Activated CD4-positive, alpha-beta T cell treated with anti-CD3 and anti-CD28 coated beads, Interleukin-2, amount 50 U/mL, for 4 hours (primary cell): ENCODE results near the gene CTBP1.

Experiments
- DNase-seq, 2 experiments: peaks; one replicate each; pipeline ENCODE4 v3.0.0-alpha.2; 2020

Gene CTBP1

DNA sequence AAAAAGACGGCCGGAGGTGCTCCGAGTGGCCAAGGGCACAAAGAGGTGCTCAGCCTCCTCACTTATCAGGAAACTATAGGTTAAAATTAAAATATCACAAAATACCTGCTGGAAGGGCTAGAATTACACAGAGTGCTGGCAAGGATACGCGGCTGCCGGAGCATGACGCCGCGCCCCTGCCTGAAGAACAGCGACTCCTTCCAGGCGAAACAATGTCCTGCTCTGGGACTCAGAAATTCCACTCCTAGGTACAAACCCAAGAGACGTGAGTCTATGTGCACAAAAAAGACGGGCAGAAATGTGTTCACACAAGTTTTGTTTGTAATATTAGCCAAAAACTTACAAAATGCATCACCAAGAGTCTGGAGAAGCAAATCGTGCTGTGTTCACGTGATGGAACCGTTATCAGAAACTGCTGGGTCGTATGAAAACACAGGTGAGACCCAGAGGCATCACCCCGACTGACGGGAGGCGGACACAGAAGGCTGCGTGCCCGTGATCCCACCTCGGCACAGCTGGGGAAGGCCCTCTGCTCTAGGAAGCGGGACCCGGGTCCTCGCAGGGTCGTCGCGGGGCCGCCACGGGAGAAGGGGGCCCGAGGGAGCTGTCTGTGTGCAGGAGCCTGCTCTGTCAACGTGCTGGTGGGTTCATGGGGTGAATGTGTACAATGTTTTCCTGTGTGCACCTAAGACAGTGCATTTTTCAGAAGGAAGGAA is 27.6 kb downstream of the CTBP1 start:
- DNase-seq: no peak

DNA sequence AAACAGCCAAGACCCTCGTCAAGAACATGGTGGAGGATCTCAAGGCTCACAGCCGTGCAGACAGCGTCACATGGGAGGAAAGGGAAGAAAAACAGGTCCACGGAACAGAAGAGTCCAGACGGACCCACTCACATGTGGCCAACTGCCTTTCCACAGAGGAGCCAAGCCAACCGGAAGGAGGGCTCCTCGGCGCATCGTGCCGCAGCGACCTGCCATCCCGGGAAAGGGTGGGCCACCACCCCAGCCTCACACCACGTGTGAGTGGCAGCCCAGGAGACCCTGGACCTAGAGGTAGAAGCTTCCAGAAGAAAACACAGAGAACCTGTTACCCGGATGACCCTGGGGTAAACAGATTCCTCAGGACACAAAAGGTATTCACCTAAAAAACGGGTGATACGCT is 28.4 kb downstream of the CTBP1 start:
- DNase-seq: no peak

DNA sequence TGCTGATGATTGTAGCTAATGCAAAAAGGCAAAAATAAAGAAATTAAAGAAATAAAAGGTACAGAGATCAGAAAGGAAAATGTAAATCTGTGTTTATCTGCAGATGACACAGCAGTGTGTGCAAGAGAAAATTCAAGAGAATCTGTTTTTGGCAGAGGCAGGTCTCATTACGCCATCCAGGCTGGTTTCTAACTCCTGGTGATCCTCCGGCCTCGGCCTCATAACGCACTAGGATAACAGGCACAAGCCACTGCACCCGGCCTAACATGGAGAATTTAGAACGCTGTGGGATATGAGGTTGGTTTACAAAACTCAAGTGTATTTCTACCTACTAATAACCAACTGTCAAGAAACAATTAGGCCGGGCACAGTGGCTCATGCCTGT is 29.4 kb downstream of the CTBP1 start:
- DNase-seq: no peak

DNA sequence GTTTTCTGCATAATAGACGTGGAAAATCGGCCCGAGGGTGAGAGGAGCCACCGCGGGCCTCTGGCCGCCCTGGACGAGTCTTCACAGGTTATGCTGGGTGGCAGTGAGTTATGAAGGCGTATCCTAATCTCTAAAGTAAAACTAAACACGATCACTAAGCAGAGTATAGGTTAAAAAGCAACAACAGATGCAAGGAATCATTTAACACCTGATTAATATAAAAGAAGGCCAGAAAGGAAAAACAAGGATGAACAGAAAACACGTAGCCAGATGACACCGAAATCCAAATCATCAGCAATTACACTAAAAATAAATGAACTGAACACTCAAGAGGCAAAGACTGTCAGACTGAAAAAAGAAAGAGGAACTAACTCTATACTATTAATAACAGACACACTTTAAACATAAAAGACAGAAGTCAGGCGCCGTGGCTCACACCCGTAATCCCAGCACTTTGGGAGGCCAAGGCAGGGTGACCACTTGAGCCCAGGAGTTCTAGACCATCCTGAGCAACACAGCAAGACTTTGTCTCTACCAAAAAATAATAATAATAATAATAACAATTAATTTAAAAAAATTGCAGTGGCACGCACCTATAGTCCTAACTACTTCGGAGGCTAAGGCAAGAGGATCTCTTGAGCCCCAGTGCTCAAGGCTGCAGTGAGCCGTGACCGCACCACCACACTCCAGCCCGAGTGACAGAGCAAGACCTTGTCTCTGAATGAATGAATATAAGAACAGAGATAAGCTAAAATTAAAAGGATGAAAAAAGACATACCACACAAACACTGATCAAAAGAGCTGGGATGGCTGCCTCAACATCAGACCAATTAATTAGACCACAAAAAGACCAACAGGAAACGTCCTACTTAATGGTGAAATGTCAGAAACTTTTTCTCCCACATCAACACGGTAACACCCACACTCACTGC is 30.0 kb downstream of the CTBP1 start:
- DNase-seq: no peak

DNA sequence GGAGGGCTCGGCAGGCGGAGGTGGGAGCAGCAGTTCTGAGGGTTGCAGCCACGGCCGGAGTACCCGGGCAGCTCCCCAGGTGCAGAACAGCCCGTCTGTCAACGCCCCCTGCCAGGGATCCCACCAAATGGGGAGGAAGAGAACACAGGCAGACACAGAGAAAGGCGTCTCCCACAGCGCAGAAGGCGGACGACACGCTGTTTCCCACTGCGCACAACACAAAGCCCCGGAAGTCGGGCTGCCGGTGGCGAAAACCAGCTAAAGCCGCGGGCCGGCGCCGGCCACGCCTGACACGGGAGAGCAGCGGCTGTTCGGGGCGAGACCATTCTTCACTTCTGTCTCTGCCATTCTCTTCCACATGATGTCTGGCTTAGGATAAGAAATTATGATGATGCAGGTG is 31.6 kb downstream of the CTBP1 start:
- DNase-seq: no peak

DNA sequence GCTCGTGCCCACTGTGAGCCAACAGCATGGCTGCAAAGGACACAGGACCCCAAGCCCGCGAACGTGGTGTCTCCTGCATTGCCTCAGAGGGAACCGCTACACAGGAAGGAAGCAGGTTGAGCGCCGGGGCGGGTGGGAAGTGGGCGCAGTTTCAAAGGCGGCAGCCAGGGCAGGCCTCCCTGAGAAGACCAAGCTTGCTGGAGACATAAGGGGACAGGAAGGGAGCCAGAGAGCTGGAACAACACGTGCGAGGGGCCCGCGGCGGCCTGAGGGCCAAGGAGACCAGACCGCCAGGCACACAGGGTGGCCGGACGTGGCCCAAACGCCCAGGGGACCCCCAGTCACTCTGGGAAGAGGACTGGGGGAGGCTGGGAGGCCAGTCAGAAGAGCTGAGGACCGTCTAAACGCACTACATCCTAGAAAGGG is 32.0 kb downstream of the CTBP1 start:
- DNase-seq: peak; percentile 41 to 44

DNA sequence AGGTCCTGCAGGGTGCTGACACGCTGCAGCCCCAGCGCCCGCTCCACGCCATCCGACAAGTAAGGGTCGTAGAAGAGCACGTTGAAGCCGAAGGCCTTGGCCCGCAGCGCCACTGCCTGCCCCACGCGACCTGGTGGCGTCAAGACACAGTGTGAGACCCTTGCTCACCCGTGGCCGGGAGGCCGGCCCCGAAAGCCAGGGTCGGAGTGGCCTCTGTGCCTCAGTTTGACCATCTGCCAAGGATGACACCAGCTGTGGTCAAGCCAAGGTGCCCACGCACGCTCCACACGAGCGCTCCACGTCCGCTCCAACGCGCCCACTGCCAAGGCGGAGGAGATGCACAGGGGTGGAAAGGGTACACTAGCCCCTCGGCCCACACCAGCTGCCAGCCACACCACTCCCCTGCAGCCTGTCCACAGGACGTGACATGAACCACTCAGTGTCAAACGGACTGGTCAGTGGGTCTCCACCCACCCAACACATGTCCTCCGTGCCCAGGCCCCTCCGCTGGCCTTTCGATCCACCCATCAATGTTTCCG is 32.8 kb downstream of the CTBP1 start:
- DNase-seq: no peak

DNA sequence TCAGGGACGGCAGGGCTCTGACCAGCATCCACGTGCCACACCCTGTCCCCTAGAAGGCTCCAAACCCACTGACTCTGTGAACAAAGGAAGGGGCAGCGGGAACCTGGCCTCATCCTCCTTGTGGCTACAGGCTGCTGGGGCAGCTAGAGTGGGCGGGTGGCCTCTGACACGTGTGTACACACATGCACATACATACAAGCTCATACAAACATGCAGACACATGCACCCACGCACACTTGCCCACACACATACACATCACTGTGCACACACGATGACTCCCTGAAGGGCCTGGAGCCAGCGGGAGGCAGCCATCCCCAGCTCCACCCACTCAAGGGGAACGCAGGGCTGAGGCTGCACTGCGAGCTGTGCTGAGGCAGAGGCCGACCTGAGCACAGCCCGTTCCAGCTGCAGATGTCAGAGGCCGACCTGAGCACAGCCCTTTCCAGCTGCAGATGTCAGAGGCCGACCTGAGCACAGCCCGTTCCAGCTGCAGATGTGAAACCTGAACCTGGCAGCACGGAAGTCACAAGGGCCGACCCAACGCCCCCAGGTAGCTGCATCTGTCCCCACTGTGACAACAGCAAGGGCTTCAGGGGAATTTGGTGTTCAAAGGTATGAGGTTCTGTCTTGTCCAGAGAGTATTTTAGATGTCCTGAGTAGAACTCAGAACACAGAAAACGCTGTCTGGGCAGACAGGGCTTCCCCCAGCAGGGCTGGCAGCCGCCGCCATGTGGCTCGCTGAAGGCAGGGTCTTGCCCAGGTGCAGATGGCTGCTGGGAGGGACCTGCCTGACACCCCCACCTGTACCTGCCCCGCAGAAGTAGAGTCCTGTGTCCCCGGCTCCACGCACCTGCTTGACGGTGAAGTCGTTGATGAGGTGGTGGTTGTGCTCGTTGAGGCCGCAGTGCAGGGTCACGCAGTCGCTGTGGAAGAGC is 33.5 kb downstream of the CTBP1 start:
- no peak for DNase-seq

DNA sequence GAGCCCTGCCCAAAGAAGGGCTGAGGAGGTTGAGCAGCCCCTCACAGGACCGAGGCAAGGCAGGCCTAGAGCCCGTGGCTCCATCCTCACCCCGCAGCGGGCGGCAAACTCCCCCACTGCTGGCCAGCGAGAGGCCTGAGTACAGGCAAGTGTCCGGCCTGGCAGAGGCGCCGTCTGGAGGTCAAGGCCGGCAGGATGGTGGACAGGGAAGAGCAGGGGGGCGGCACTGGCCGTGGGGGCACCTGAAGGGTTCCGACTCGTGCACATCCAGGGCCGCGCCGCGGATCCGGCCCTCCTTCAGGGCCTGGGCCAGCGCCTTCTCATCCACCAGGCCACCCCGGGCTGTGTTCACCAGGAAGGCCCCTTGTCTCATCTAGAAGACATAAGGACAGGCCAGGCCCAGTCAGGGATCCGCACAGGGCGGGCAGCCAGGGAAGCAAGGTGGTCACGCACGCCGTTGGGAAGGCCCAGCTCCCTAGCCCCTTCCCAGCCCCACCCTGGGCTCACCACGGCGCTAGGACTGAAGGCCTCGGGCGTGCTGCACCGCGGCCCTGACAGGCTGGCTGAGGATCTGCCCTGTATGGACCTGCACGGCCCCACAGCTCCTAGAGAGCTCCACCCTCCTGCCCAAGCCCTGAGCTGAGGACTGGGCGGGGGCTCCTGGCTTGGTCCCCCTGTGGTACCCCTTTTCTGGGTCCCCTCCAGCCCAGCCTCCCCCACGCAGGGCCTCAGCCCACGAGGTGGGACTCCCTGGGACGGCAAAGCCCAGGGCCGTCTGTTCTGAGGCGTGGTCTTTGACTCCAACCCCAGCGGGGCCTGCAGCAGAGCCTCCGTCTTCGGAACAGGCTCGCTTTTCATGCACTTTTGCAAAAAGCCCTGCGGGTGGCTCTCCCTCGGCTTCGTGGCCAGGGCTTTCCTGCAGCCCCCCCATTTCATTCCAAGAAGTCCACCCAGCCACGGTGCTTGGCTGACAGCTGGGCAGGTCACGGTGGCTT is 34.5 kb downstream of the CTBP1 start:
- DNase-seq: no peak

DNA sequence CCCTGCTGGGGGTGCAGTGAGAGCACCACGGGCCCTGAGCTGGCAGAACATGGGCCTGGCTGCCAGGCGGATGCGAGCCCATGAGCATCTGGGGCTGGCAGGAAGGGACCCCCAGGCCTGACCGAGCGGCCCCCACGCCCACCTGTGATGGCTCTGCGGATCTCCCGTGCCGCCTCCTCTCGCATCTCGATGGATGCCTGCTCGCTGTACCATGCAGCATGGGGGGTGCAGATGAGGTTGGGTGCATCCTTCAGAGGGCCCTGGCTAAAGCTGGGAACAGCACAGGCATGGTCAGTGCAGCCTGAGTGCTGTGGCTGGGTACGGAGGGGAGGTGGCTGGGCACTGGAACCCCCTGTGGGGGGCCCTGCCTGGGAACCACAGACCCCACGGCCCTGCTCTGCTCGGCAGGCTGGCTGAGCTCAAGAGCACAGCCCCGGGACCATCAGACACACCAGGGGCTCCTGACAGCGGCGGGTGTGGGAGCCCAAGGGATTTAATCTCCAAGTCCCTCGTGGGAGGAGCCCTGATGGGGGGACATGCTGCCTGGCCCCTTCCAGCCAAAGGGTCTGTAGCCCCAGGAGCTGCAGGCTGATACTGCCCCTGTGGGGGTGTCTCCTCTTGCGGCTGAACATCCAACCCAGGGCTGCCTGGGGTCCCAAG is 35.5 kb downstream of the CTBP1 start:
- no peak for DNase-seq

DNA sequence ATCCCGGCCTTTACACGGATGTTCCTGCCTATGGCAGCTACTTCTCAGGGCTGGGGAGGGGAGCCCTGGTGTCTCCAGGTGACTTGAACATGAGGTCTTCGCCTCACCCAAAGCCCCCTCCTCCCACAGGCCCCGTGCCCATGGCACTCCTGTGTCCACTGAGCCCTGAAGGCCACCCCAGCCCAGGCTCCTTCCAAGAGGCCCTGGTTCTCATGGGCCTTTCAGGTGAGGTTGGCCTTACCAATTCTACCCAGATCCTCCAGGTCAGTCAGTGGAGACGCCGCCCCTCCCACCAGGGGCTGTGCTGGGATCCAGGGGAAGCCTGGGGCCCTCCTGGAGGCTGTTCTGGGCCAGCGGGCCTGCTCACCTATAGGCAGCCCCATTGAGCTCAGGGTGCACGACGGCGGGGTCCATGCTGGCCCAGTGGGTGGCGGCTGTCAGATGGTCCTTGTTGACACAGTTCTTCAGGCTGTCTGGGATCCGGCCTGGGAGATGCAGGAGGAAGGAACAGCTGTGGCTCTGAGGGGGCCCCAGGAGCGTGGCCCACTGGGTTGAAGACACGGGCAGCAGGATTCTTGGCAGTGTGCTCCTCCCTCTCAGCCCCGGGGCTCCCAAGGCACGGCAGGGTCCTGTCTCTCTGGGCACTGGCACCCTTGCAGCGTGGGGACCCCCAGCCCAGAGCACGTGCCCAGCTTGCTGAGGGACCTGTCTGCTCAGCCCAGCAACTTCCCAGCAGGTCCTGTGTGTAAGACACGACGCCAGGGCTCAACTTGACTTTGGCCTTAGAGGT is 36.2 kb downstream of the CTBP1 start:
- DNase-seq: no peak

DNA sequence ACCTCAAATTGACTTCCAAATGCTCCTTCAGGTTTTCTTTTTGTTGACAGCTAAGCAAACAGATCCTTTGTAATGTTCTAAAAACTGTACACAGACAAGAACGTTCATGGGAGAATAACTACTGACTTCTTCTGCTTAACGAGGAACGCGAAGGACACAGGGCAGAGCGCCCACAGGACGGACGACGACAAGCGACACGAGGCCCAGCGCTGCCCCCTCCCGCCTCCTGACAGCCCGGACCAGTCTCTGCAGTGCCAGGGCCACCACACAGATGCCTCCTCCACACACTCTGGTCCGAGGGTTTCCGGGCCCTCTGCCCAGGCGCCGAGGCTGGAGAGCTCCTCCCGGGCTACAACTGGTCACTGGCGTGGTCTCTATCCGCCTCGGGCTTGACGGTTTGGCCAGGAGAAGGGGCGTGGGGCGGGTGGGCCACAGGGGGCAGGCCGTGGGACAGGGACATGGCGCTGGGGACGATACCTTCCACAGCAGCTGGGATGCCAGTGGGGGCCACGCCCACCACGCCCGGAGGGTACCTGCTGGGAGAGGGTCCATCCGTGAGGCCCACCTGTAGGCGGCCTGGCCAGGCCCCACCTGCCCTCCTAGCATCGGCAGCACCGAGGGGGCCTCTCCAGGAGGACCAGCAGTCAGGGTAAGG is 36.9 kb downstream of the CTBP1 start:
- no peak for DNase-seq

DNA sequence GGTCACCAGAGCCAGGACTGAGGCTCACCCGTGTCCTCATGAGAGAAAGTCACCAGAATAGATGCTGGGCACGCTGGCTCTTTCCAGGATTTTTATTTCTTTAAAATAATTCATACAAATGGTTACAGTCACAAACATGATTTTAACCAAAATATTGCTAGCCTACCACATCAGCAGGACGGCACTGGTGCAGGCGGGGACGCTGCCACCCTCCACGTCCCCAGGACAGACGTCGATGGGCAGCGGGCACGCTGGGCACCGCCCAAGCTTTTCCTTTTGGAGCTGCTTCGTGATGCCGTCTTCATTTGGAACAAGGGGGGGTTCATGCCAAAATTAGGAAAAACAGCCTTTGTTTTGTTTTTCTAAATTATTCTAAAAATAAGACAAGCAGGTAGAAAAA is 37.6 kb downstream of the CTBP1 start:
- DNase-seq: no peak

DNA sequence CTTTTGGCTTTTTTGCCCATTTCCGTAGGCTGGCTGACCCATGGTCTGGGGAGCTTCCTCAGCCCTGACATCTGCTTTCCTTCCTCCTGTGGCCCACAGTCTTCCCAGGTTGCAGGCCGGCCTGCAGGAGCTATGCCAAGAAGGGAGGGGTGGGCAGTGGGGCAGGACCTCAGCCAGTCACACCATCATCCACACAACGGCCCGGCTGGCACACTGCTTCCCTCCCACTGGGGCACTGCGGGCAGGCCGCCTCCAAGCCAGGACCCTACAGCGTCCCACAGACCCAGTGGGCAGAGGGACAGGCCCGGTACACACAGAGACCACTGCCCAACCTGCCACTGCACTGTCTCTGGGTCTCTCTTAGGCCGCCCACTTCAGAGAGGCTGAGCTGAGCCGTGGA is 38.0 kb downstream of the CTBP1 start:
- no peak for DNase-seq

DNA sequence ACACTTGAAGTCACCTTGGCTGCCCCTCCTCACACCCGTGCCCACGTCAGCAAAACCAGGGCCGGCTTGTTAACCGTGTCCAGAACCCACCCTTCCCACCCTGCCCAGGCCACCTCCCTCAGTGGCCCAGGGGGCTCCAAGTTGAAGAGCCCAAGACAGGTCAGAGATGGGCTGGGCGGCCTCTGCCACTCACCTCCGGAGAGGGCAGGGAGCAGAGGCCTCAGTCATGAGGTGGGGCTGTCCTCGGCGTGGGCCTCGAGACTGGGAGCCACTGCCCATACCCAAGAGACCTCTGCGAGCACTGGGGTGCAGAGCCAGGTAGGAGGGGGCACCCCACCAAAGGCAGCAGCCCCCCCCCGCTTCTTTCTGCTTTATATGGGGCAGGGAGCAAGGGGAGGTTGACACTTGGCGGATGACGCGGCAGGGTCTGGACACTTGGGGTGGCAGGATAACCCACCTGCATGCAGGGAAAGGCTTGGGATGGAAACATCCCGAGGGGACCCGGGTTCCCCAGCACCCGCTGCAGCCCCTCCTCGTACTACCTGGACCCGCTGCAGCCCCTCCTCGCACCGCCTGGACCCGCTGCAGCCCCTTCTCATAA is 38.6 kb downstream of the CTBP1 start:
- DNase-seq: no peak

DNA sequence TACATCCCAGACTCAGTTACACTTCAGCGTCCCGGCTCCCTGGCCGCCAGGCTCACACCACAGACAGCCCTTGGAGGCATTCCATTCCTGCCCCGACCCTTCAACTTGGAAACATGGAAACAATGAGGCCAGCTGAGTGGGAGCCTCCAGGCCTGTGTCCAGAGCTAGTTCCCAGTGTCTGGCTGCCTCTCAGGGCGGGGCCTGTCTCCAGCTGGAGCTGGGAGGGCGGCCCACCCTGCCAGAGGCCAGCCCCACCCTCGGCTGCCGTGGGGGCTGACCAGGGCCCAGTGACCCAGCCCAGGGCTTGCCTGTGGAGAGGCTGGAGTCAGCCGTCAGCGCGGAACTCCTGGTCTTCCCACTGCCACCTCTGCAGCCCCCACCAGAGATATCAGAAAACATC is 39.1 kb downstream of the CTBP1 start:
- no peak for DNase-seq

DNA sequence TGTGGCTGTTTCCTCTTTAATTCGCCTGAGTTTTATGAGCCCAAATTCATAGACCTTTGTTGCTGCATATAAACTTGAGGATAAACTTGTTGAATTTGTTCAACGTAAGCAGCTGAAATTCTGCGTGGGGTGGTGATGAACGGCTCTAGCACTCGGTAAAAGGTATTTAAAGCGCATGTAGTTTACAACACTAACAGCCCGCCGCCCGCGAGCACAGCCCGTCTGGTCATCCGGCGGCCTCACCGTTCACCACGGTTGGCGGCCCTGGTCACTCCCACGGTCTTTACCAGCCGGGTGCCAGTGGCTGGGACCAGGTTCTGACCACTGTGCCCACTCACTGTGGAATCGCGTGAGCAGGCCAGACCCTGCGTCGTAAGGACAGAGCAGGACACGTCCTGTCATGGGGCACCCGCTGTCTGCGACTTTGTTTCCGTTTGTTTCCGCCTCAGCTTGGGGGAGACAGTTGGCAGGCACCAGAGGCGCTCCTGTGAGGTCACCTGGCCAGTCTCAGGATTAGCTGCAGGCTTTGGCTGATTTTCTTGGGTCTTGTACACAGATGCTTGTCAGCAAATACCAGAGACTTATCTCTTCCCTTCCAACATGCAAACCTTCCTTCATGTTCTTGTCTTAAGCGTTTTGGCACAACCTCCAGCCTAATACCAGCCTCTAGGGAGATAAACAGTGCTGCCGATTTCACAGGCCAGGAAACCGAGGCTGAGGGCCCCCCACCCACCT is 39.8 kb downstream of the CTBP1 start:
- DNase-seq: no peak

DNA sequence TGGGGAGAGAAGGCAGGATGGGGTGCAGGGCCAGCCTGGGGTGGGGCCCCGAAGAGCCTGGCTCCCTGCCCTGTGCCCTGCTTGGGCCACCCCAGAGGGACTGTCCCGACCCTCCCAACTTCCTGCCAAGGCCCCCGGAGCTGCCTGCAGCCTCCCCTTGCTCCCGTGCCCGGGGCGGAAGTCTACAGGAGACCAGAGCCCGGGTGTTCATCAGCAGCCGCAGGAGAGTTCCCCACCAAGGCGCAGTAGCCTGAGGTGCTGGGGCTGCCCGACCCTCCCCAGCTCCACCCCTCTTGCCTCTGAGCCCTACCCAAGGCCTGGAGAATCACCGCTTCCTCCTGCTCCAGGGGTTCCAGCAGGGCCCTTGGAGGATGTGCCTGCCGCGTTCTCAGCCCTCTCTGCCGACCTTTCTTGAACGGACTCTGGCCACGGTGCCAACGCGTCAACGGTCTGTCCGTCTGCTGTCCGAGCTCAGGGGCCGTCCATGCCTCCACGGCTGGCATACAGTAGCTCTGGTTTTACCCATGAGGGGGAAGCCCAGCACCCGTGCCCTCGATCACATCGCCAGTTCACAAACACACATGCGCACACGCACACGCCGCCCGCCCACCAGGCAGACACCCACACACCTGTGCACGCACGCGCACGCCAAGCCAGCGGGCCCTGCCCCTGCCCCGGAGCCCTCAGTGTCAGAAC is 40.5 kb downstream of the CTBP1 start:
- DNase-seq: no peak
